BLaER1 treated with 17β-estradiol and CSF1 and Interleukin-3, amounts not matched to agents 10 nM and 100 nM (cell line): Measurements from ENCODE around the gene KIF18A.

Experiments used
- H3K27ac ChIP-seq, 11 experiments: shearing (Covaris generic); formaldehyde crosslinking; 2 replicates each; pipeline ENCODE4 v1.8.1; 2022
- H3K27me3 ChIP-seq, 11 experiments: shearing (Covaris generic); formaldehyde crosslinking; 2 replicates each; pipeline ENCODE4 v1.8.1; 2022
- H3K36me3 ChIP-seq, 11 experiments: shearing (Covaris generic); formaldehyde crosslinking; 2 replicates each; pipeline ENCODE4 v1.8.1; 2022
- H3K4me1 ChIP-seq, 10 experiments: shearing (Covaris generic); formaldehyde crosslinking; 2 replicates each; pipeline ENCODE4 v1.8.1; 2022
- H3K4me2 ChIP-seq, 11 experiments: shearing (Covaris generic); formaldehyde crosslinking; 2 replicates each; pipeline ENCODE4 v1.8.1; 2022
- H3K4me3 ChIP-seq, 10 experiments: shearing (Covaris generic); formaldehyde crosslinking; 2 replicates each; pipeline ENCODE4 v1.8.1; 2022
- H3K9ac ChIP-seq, 11 experiments: shearing (Covaris generic); formaldehyde crosslinking; 2 replicates each; pipeline ENCODE4 v1.8.1; 2022
- H3K9me3 ChIP-seq, 11 experiments: shearing (Covaris generic); formaldehyde crosslinking; replicated peaks in 1 of 11; 2 replicates each; pipeline ENCODE4 v1.8.1; 2022
- H4K20me1 ChIP-seq, 11 experiments: shearing (Covaris generic); formaldehyde crosslinking; 2 replicates each; pipeline ENCODE4 v1.8.1; 2022
- Cebpa-rat ChIP-seq, 11 experiments: shearing (Covaris generic); IDR thresholded peaks; 2 replicates each; pipeline ENCODE4 v1.8.1; 2022

The KIF18A gene

GRCh38 chr11:28107750-28108618 is at the start of gene KIF18A, which contains the start of gene METTL15:
Gene KIF18A, minus strand, starts transcription at chr11:28108156. Its CDS starts 10,209 bp downstream, at chr11:28097947.
Gene METTL15, plus strand, starts transcription at chr11:28108388. Its CDS starts 4,947 bp downstream, at chr11:28113335.
- peak within 1 kb of the TSS; percentile 75 to 92 (median 85) for H3K27ac ChIP-seq
- peak within 1 kb of the TSS; percentile 63 to 83 (median 78) for H3K4me3 ChIP-seq
- H3K9ac ChIP-seq, result peak within 1 kb of the TSS; percentile 77 to 89 (median 86)
- TF ChIP-seq Cebpa-rat (IDR thresholded peaks at IDR 0.05), result no peak
- no peaks in the 10 kb centered on the region for H3K27me3 ChIP-seq
- H4K20me1 ChIP-seq, result peaks cover 0 to 7% (median 0%) of the 10 kb centered on the region in 11 experiments; a peak in 1 of 22 replicates
- H3K4me1 ChIP-seq, result peaks cover 28 to 48% (median 43%) of the 10 kb centered on the region in 10 experiments
- H3K36me3 ChIP-seq, result no peaks in the 10 kb centered on the region
- H3K9me3 ChIP-seq, result no peaks in the 10 kb centered on the region
- H3K4me2 ChIP-seq, result peak within 1 kb of the TSS; percentile 75 to 93 (median 85)

GRCh38 chr11:28153586-28153985 is 45.6 kb upstream of the KIF18A start:
- H3K9ac ChIP-seq, result no peak overlapping the region
- no peaks in the 10 kb centered on the region for H3K4me1 ChIP-seq
- H3K27ac ChIP-seq, result no peak overlapping the region
- H4K20me1 ChIP-seq, result no peaks in the 10 kb centered on the region
- peaks cover 15 to 20% (median 17%) of the 10 kb centered on the region in 11 experiments for H3K36me3 ChIP-seq
- no peaks in the 10 kb centered on the region for H3K27me3 ChIP-seq
- peaks cover 0 to 17% (median 7%) of the 10 kb centered on the region in 11 experiments; a peak in 6 of 22 replicates for H3K9me3 ChIP-seq
- H3K4me2 ChIP-seq, result no peak overlapping the region
- no peak overlapping the region for H3K4me3 ChIP-seq
- no peak for TF ChIP-seq Cebpa-rat (IDR thresholded peaks at IDR 0.05)

- no peak overlapping the region for H3K4me3 ChIP-seq
- no peaks in the 10 kb centered on the region for H3K4me1 ChIP-seq
- H3K9ac ChIP-seq, result no peak overlapping the region
- no peaks in the 10 kb centered on the region for H4K20me1 ChIP-seq
- TF ChIP-seq Cebpa-rat (IDR thresholded peaks at IDR 0.05), result no peak
- H3K27me3 ChIP-seq, result no peaks in the 10 kb centered on the region
- H3K36me3 ChIP-seq, result peaks cover 8 to 11% (median 9%) of the 10 kb centered on the region in 11 experiments; a peak in 21 of 22 replicates
- H3K4me2 ChIP-seq, result no peak overlapping the region
- no peak overlapping the region for H3K27ac ChIP-seq
- H3K9me3 ChIP-seq, result peaks cover 0 to 8% (median 2%) of the 10 kb centered on the region in 11 experiments; a peak in 3 of 22 replicates
These were observed 44.8 kb upstream of the KIF18A start for GRCh38 chr11:28152743-28153142.

GRCh38 chr11:28146123-28146751 is 38.3 kb upstream of the KIF18A start:
- H3K4me3 ChIP-seq, result no peak overlapping the region
- H3K27me3 ChIP-seq, result no peaks in the 10 kb centered on the region
- peaks cover 0 to under 1% (median 0%) of the 10 kb centered on the region in 11 experiments; a peak in 1 of 22 replicates for H3K36me3 ChIP-seq
- peaks cover 0 to 5% (median 2%) of the 10 kb centered on the region in 11 experiments; a peak in 10 of 22 replicates for H3K9me3 ChIP-seq
- peaks cover 13 to 30% (median 22%) of the 10 kb centered on the region in 10 experiments for H3K4me1 ChIP-seq
- no peaks in the 10 kb centered on the region for H4K20me1 ChIP-seq
- H3K9ac ChIP-seq, result no peak overlapping the region
- peak overlapping the region in 6 of 11 experiments; percentile 7 to 46 (median 26); a peak in 6 of 22 replicates for H3K4me2 ChIP-seq
- H3K27ac ChIP-seq, result peak overlapping the region in 2 of 11 experiments; percentile 77; a peak in 3 of 22 replicates
- no peak for TF ChIP-seq Cebpa-rat (IDR thresholded peaks at IDR 0.05)

DNA sequence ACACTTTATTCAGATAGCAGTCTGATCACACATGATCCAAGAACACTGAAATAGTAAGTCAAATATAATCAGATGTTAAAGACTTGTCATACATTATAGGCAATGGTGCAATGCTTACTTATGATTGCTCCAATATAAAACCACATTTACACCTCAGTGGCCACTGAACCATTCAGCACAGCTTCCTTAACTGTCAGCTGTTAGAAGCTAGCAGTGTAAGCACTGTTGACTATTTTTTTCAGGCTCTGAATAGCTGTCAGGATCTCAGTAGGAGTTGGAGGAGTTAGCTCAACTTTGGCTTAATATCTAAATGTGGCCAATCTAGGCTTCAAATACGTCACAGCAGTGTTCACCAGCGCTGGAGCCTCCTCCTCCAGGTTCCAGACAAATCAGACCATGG is 36.9 kb upstream of the KIF18A start:
- Histone ChIP-seq H3K4me3 (no peak overlapping the region), H3K9me3 (peaks cover 12 to 19% (median 17%) of the 10 kb centered on the region in 11 experiments), H3K27me3 (no peaks in the 10 kb centered on the region), H3K4me1 (peaks cover 13 to 30% (median 22%) of the 10 kb centered on the region in 10 experiments), H3K36me3 (peaks cover 0 to 13% (median 8%) of the 10 kb centered on the region in 11 experiments; a peak in 11 of 22 replicates), H3K4me2 (peak overlapping the region; percentile 40 to 75 (median 64); a peak in 21 of 22 replicates), H4K20me1 (no peaks in the 10 kb centered on the region), H3K9ac (peak overlapping the region in 5 of 11 experiments; percentile 38 to 64 (median 57); a peak in 6 of 22 replicates), H3K27ac (peak overlapping the region in 8 of 11 experiments; percentile 37 to 77 (median 70); a peak in 16 of 22 replicates)
- TF ChIP-seq Cebpa-rat (IDR thresholded peaks at IDR 0.05), result peak in 3 of 11 experiments; percentile 45 to 59 (median 49); a peak in 3 of 22 replicates

DNA sequence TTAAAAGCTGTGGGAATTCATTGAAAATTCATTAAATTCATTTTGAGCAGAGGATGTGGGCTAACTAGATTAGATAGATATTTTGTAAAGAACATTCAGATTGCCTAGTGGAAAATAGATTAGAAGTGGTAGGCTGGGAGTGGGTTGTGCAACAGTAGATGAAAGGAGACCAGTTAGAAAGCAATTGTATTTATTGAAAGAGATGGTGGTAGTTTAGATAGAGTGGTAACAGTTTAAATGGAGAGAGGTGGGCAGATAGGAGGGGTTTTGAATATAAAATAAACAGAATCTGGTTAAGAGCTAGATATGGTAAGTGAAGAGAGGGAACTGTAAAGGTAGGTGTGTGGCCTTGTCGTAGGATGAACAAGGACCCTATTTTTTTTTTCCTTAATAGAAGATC is 34.8 kb upstream of the KIF18A start:
- Histone ChIP-seq H3K4me1 (peaks cover 13 to 30% (median 22%) of the 10 kb centered on the region in 10 experiments), H3K9ac (no peak overlapping the region), H3K36me3 (peaks cover 12 to 34% (median 26%) of the 10 kb centered on the region in 11 experiments; a peak in 18 of 22 replicates), H4K20me1 (no peaks in the 10 kb centered on the region), H3K9me3 (peaks cover 33 to 40% (median 38%) of the 10 kb centered on the region in 11 experiments), H3K4me3 (no peak overlapping the region), H3K27ac (peak overlapping the region in 2 of 11 experiments; percentile 77; a peak in 4 of 22 replicates), H3K4me2 (no peak overlapping the region), H3K27me3 (no peaks in the 10 kb centered on the region)
- TF ChIP-seq Cebpa-rat (IDR thresholded peaks at IDR 0.05), result no peak

DNA sequence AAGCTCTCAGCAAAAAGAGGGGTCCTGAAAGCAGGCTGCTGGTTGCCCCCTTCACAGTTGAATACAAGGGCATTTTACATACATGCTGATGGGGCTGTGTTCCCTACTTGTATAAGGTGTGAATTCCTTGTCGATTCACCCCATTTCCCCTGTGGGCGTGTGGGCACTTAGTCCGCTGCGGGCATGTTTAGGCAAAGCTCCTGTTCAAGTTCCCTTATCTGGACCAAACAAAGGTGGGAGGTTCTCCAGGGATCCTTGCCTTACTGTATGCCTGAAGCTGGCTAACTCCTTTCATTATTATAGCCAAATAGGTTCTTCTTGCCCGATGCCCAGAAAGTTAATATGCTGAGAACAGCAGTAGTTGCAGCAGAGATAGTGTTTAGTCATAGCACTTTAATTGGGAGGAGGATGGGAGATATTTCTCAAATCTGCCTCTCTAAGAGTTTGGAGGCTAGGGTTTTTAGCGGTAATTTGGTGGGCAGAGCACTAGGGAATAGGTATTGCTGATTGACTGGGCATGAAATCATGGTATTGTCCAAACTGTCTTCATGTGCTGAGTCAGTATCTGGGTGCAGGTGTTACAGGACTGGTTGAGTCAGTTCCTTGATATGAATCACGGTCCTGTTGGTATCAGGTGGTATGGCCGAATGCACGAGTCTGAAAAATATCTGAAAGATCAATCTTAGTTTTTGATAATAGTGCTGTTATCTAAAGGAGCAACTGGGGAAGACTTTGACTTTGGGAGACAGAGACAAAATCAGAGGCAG is 32.9 kb upstream of the KIF18A start:
- no peak overlapping the region for H3K4me2 ChIP-seq
- H3K27me3 ChIP-seq, result no peaks in the 10 kb centered on the region
- no peak overlapping the region for H3K27ac ChIP-seq
- TF ChIP-seq Cebpa-rat (IDR thresholded peaks at IDR 0.05), result no peak
- peaks cover 10 to 24% (median 20%) of the 10 kb centered on the region in 10 experiments for H3K4me1 ChIP-seq
- peaks cover 19 to 39% (median 31%) of the 10 kb centered on the region in 11 experiments; a peak in 20 of 22 replicates for H3K36me3 ChIP-seq
- no peak overlapping the region for H3K4me3 ChIP-seq
- H4K20me1 ChIP-seq, result no peaks in the 10 kb centered on the region
- peaks cover 49 to 59% (median 56%) of the 10 kb centered on the region in 11 experiments for H3K9me3 ChIP-seq
- no peak overlapping the region for H3K9ac ChIP-seq

DNA sequence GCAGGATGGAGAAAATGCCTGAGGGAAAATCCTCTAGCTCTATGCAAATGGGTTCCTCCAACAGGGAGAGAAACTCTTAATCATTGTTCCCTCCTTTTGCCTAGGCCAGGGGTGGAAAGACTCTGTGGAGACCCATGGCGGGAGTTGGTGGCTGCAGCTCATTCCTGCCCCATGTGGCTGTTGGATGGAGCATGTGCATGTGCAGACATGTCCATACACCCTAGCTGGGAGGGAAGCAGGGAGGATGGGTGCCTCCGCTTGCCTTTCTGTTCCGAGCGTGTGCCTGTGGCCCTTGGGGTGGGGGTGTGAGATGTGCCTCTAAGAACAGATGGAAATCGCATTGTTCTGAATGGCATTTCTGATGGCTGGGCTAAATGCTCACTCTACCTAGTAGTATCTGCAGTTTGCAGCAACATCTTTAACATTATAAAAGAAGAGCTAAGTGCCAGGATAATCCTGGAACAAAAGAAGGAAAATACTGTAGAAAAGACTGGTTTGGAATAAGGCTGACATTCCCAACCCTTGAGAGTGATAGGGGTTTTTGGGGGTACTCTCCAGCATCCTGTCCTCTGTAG is 32.0 kb upstream of the KIF18A start:
- peaks cover 59 to 68% (median 65%) of the 10 kb centered on the region in 11 experiments for H3K9me3 ChIP-seq
- H3K27ac ChIP-seq, result no peak overlapping the region
- H3K4me1 ChIP-seq, result peaks cover 4 to 17% (median 14%) of the 10 kb centered on the region in 10 experiments
- H3K9ac ChIP-seq, result no peak overlapping the region
- H3K4me3 ChIP-seq, result no peak overlapping the region
- H3K4me2 ChIP-seq, result no peak overlapping the region
- no peak for TF ChIP-seq Cebpa-rat (IDR thresholded peaks at IDR 0.05)
- no peaks in the 10 kb centered on the region for H4K20me1 ChIP-seq
- no peaks in the 10 kb centered on the region for H3K27me3 ChIP-seq
- peaks cover 25 to 49% (median 41%) of the 10 kb centered on the region in 11 experiments; a peak in 21 of 22 replicates for H3K36me3 ChIP-seq
